ENCODE results near the gene RINL.
"Not testable (repeated sequence)": the region's sequence is repeated elsewhere in the genome, so short reads cannot be mapped to it uniquely, and the experiment has no call there.

The RINL gene

DNA sequence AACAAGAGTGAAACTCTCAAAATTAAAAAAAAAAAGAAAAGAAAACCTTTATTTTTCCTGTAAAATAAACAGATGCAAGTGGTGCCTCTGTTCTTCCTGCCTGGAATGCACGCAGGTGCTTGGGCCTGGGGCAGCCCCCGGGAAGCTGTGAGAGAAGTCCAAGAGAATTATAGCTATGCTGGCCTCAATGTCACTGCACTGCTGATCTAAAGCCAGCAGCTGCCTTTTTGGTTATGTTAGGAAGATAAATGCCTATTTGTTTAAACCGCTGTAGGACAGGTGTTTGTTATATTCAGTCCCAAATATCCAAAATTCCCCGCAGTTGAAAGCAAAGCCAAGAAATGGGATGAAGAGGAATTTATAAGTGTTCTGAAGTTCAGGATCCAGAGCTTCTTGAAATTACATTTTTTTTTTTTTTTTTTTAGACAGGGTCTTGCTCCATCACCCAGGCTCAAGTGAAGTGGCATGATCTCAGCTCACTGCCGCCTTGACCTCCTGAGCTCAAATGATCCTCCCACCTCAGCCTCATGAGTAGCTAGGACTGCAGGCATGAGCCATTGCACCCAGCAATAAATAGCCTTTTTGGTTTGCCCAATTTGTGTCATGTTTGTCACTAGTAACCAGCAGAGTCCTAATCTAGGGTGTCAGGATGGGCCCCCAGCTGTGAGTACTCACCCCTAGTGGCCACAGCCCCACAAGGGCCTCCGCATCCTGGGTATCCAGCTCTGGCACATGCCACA lies 2.2 kb downstream of the RINL start:
- no peak for DNase-seq (ENCODE audit: low read depth)

DNA sequence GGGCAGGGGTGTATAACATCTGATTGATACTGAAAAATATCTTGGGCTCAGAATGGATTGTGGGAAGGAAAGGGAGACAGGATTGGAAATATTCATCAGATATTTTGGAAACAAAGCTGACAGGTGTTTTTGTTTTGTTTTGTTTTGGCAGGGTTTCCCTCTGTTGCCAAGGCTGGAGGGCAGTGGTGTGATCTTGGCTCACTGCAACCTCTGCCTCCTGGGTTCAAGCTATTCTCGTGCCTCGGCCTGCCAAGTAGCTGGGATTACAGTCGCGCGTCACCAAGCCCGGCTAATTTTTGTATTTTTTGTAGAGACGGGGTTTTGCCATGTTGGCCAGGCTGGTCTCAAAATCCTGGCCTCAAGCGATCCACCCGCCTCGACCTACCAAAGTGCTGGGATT lies 4.7 kb downstream of the RINL start:
- DNase-seq (ENCODE audit: low read depth): not testable (repeated sequence)

DNA sequence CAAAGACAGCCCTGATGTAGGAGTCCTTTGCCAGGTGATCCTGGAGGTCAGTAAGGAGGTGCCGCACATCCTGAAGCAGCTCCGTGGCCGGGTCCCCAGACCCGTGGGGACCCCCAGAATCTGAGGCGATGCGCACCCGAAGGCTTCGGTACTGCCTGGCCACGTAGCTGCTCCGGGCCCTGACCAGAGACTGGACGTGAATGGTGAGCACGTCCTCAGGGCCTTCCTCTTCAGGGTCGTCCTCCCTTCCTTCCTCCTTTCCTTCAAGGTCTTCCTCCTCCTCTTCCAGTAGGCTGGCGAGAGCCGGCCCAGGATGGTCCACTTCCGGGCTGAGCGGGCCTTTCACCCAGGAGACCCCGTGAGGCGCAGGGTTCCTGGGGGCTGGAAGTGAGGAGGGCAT lies 7.5 kb downstream of the RINL start:
- DNase-seq (ENCODE audit: low read depth): no peak

DNA sequence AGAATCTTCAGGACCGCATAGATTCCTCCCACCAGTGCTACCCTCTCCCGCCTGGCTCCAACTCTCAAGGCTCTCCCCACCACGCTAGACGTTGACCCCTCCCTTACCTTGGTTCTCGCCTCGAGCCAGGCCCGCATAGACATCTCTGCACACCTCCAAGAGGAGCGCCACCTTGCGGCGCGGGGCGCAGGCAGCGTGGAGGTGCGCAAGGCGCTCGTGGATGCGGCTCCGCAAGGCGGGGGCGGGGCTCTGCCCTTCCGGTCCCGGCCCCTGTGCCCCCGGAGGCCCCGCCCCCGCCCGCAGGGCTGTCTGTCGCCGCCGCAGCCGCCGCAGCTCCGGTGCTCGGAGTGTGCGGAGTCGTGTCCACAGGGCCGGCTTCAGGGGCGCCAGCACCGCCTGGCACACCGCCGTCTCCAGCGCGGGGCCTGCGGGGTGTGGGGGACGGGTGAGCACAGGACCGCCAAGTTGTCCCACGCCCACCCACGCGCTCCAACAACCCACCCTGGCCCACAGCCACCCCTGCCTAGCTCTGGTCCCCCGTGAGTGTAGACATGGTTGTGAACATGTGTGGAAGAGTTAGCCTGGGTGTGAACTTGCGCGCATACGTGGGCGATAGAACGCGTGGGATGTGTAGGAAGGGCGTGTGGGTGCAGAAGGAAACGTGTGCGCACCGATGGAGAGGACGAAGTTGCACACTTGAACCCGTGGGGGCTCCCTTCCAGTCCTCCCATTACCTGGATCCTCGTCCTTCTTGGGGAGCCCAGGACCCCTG lies 8.1 kb downstream of the RINL start:
- peak; percentile 94 for DNase-seq (ENCODE audit: low read depth)

DNA sequence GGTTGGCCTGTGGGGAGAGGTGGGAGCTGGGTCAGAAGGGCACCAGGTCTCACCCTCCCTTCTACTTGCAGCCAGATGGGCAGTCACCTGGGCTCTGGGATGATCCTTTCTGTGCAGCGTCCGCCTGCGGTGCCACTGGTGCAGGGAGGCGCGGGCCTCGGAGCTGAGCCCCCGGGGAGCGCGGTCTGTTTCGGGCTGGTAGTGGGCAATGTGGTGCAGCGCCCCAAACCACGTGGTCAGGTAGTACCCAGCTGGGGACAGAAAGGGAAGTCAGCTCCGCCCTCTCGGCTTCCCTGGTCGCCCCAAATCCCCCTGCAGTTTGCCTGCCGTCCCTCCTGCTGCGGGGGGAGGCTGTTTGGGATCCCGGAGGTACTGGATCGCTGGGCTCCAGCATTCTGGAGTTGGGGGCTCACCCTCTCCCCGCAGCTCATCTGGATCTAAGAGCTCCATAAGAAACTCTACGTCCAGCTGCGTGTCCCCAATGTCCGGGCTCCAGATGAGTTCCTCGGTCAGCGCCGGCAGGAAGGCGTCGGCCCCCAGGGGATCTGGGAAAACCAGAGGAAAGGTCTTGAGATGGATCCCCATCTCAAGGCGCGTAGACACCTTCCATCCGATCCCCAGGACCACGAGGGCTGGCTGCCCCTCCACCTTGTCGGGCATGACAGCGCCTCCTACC lies 8.8 kb downstream of the RINL start:
- no peak for DNase-seq (ENCODE audit: low read depth)

DNA sequence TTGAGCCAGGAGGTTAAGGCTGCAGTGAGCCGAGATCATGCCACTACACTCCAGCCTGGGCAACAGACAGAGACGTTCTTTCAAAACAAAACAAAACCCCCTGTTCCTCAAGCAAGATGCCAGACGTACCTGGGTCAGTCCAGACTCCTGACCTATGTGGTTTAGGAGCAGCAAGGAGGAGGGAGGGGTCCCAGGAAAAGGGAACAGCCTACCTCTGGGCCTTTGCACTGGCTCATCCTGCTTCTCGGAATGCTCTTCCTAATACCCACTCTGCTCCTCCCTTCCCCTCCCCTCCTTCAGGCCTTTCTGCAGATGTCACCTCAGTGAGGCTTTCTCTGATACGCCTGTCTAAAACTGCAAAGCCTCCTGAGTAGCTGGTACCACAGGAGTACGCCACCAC lies 9.5 kb downstream of the RINL start:
- no peak for DNase-seq (ENCODE audit: low read depth)

DNA sequence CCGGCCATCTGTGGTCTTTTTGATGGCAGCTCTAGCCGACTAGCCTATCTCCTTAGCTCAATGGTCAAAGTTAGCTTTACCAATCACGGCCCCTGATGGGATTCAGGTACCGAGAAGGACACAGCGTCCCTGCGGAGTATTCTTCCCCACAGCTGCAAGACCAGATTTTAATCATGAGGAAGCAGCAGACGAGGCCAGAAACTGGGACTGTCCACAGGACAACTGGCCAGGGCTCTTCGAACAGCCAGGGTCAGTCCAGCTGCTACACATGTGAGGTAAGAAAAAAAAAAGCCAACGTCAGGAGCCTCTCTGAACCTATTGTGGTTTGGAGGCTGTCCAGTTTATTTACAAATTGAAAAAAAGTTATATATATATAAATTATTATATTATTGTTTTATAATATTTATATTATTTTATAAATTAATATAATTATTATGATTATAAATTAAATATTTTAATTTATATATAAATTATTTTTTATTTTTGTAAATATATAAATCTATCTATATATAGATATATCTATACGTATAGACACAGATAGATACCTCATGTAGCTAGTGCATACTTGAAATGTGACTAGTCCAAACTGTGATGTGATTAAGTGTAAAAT lies 10.8 kb downstream of the RINL start:
- no peak for DNase-seq (ENCODE audit: low read depth)

DNA sequence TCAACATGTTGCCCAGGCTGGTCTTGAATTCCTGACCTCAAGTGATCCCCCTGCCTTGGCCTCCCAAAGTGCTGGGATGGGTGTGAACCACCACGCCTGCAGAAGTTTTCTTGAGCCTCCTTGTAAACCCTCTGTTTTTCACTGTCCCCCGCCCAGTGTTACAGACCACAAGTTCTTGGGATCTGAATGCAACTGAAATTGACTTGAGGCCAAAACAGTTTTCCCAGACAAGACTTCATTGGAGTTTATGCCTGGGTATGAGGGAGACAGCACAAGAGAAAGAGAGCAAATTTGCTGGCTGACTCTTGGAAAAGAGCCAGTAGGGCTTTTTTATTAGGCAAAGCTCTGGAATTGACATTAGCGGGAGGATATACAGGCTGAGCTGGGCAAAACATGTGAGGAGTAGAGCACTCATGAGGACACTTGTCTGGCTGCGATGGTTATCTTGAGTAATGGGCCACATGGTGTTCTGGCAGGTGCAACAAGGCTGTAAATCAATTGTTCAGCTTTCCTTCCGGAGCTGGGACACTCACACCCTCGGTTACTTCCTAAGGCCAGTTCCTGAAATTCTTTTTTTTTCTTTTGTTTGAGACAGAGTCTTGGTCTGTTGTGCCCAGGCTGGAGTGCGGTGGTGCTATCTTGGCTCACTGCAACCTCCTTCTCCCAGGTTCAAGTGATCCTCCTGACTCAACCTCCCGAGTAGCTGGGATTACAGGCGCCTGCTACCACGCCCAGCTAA lies 15.6 kb downstream of the RINL start:
- no peak for DNase-seq (ENCODE audit: low read depth)

DNA sequence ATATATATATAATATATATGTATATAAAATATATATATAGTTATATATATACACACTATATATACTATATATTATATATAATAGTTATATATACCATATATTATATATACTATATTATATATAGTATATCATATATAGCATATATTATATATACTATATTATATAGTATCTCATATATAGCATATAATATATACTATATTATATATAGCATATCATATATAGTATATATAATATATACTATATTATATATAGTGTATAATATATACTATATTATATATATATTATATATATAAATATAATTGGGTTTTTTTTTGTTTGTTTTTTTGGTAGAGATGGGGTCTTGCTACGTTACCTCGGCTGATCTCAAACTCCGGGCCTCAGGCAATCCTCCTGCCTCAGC lies 16.7 kb downstream of the RINL start:
- DNase-seq (ENCODE audit: low read depth): no peak

DNA sequence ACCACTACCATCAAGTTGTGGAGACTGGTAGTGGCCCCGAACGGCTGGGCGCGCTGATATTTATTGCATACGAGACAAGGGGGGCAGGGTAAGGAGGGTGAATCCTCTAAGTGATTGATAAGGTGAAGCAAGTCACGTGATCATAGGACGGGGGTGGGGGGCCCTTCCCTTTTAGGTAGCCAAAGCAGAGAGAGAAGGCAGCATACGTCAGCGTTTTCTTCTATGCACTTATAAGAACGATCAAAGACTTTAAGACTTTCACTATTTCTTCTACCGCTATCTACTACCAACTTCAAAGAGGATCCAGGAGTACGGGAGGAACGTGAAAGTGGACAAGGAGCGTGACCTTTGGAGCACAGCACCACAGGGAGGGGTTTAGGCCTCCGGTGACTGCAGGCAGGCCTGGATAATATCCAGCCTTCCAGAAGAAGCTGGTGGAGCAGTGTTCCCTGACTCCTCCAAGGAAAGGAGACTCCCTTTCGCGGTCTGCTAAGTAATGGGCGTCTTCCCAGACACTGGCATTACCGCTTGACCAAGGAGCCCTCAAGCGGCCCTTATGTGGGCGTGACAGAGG lies 18.4 kb downstream of the RINL start:
- DNase-seq (ENCODE audit: low read depth): not testable (repeated sequence)

DNA sequence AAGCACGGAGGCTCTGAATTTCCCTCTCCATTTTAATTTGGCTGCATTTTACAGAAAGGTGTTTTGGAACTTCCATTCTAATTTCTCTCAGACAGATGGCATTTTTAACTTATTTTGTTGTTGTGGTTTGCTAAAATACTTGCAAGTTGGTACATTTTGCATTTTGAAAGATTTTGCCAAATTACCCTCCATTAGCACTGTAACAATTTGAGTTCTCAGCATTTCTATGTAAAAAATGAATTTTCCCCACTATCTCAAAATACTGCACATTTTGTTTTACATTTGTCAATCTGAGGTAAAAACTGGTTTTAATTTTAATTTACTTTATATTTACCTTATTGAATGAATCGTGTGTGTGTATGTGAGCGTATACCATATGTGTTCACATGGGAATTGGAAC lies 21.3 kb downstream of the RINL start:
- no peak for DNase-seq (ENCODE audit: low read depth)

DNA sequence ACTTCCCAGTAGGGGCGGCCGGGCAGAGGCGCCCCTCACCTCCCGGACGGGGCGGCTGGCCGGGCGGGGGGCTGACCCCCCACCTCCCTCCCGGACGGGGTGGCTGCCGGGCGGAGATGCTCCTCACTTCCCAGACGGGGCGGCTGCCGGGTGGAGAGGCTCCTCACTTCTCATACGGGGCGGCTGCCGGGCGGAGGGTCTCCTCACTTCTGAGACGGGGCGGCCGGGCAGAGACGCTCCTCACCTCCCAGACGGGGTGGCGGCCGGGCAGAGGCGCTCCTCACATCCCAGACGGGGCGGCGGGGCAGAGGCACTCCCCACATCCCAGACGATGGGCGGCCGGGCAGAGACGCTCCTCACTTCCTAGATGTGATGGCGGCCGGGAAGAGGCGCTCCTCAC lies 22.3 kb downstream of the RINL start:
- DNase-seq (ENCODE audit: low read depth): not testable (repeated sequence)

DNA sequence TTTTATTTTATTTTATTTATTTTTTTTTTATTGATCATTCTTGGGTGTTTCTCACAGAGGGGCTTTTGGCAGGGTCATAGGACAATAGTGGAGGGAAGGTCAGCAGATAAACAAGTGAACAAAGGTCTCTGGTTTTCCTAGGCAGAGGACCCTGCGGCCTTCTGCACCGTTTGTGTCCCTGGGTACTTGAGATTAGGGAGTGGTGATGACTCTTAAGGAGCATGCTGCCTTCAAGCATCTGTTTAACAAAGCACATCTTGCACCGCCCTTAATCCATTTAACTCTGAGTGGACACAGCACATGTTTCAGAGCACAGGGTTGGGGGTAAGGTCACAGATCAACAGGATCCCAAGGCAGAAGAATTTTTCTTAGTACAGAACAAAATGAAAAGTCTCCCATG lies 23.1 kb downstream of the RINL start:
- not testable (repeated sequence) for DNase-seq (ENCODE audit: low read depth)

DNA sequence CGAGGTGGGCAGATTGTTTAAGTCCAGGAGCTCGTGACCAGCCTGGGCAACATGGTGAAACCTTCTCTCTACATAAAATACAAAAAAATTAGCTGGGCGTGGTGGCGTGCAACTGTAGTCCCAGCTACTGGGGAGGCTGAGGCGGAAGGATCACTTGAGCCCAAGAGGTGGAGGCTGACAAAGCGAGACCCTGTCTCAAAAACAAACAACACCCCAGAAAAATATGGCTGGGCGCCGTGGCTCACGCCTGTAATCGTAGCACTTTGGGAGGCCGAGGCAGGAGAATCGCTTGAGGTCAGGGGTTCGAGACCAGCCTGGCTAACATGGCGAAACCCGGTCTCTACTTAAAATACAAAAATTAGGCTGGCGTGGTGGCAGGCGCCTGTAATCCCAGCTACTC lies 24.9 kb downstream of the RINL start:
- no peak for DNase-seq (ENCODE audit: low read depth)

DNA sequence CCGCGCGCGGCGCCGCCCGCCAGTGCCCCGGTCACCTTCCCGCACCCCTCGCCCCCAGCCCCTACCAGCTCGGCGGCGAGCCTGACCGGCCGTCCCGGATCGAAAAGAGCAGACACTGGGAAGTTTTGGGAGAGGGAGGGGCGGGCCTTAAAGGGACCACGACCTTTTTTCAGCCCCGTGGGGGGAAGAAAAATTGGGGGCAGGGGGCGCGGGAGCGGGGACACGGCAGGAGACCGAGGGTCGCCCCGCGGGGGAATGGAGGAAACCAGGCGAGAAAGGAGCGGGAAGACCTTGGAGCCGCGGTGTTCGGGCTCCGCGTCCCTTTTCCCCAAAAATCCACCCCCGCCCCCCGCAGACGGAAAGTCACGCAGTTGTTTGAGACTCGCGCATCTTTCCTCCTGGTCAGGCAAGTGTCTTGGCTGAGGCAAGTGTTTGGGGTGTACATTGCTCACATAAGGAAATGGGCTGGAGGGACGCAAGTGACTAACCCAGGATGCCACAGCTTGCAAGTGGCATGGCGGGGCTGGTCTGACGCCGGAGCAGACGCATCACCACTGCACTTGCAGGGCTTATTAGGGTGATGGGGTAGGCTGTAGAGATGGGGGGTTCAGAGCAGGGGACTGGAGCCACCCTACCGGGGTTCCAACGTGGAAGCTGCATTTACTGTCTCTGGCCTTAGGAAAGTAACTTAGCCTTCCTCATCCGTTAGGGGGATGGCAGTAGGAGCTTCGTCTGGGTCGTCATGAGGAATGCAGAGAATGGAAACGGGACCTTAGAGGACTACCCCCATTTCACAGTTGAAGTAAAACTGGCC lies 25.6 kb downstream of the RINL start:
- DNase-seq (ENCODE audit: low read depth): peak; percentile 57

DNA sequence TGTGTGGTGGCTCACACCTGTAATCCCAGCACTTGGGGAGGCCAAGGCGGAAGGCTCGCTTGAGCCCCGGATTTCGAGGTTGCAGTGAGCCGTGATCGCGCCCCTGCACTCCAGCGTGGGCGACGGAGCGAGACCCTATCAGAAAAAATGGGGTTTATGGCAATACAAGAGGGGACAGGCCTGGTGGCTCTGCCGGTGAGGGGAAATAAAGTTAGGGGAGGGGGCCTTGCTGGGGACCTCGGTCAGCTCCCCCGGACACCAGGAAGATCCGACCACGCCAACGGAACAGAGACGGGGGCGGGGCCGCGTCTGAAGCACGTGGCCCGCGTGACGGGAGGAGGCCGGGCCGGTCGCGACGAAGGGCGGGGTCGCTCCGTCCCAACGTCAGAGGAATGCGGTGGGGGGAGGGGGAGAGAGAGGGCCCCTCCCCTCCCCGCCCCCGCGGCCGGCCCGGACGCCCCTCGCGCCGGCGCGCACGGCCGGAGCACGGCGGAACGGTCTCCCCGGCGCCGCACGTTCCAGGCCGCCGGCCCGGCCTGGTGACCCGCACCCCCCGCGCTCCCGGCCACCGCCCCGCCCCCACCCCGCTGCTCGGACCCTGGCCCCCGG lies 26.3 kb downstream of the RINL start:
- peak; percentile 92 for DNase-seq (ENCODE audit: low read depth)

DNA sequence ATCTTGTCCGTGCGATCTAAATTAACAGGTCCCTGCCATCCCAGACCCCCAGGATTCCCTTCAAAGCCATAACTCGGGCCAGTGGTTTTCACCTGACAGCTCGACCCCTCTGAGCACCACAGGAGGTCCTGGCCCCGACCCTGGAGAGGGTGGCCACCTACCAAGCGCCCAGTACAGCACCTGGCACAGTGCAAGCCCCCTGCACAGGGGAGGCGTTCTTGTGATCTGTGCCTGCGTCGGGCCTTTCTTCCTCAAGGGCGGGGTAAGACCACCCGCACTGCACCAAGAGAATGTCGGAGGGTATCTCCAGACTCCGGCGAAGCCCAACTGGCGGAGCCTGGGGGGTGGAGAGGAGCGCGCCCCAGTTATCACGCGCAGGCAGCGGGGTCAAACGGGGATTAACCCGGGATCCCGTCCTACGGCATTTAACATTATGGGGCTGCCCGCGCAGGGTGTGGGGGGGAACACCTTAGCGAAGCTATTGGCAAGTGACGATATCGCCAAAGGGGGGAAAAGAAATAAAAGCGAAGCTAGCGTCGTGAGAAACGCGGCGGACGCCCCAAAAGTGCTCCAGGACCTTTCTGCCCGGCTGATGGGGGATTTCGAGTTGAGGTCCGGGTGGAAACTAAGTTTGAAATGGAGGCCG lies 27.0 kb downstream of the RINL start:
- DNase-seq (ENCODE audit: low read depth): no peak

DNA sequence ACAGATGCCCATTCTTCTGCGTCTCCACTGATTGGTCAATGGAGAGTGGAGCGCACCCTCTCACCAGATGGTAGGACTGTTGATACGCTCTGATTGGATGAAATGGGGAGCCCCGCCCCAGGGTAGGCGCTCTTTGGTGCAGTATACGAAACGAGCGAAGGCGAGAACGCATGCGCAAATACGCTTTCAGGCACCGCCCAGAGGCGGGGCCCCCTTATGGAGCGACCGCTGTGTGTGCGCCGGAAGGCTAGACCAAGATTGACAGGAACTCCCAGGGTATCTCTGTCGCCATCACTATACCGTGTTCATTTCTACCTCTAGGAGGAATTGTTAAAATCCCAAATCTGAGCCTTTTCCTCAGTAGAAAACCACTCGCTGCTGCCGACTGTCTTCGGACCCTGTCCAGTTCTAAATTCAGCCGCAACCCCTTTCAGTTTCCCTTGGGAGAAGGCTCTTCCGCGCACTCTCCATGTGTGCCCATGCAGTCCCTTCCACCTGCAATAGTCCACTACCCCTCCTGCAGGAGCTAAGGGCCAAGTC lies 27.6 kb downstream of the RINL start:
- peak; percentile 98 for DNase-seq (ENCODE audit: low read depth)

DNA sequence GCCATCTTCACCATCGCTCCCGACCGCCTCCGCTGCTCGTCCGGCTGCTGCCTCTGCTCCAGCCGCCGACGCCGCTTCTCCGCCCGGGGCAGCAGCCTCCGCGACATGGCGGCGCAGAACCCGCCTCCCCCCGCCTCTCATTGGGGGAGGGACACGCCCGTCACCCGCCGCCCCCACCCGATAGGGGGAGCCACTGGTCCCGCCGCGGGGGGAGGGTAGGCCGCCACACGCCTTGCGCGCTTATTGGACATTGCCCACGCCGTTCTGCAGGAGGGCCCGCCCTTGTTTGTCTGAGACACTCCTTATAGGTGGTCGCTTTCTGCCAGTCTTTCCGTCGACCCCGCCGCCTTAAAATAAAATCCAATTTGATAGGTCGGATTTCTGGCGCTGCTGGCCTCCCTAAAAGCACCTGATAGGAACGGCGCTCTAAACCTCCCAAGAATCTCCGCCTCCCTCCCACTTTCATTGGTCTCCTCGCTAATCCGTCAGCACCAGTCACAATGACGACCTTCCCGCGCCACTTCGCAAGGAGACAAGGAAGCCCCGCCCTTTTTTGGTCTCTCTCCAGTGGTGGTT lies 28.1 kb downstream of the RINL start, which contains the start of gene HNRNPL:
TSS of gene HNRNPL (minus strand) at position 127 of the 576 bp plus-strand sequence. CDS start at position 107, 20 bp downstream.
- peak; percentile 99 for DNase-seq (ENCODE audit: low read depth)

All from activated T-cell treated with anti-CD3 and anti-CD28 coated beads for 48 hours (primary cell).